HEK293 (cell line): Measurements from ENCODE around the gene C19orf53.

Experiments used
- CTCF ChIA-PET: fragments of 350-600 bp; formaldehyde crosslinking; extraction: SDS; loops from one replicate; lab custom pipeline; 2021; ENCODE audit warnings: antibody characterized with exemption; lab: Yijun Ruan, JAX
- POLR2A ChIA-PET: fragments of 300-600 bp; formaldehyde crosslinking; extraction: SDS; loops from one replicate; lab custom pipeline; 2020; ENCODE audit warnings: antibody characterized with exemption, inconsistent platforms; lab: Yijun Ruan, JAX
- H3K27ac ChIP-seq: fragments of 200-500 bp; sonication (Bioruptor generic); 2 replicates; pipeline ENCODE4 v1.5.1; 2014; ENCODE audit warnings: low read depth, low read length, control low read depth, inconsistent platforms; ENCODE audit errors: extremely low read depth
- H3K36me3 ChIP-seq, 2 experiments: fragments of 200-500 bp in 1 of 2; sonication (Bioruptor generic) in 1 of 2; 1 replicate in 1 of 2; 2 replicates in 1 of 2; pipeline ENCODE4 v1.5.1; 2014 to 2017; ENCODE audit warnings: inconsistent platforms in 2 of 2, low read length in 2 of 2; ENCODE audit not compliant: control insufficient read depth in 2 of 2, insufficient read depth in 1 of 2
- H3K4me1 ChIP-seq: fragments of 200-500 bp; sonication (Bioruptor generic); 2 replicates; pipeline ENCODE4 v1.5.1; 2014; ENCODE audit warnings: mild to moderate bottlenecking, low read length, inconsistent platforms; ENCODE audit not compliant: control insufficient read depth, insufficient read depth
- H3K4me3 ChIP-seq: 2 replicates; pipeline ENCODE4 v1.5.1; 2011; ENCODE audit warnings: low read depth, mild to moderate bottlenecking, control low read depth, low read length, moderate library complexity
- H3K9me3 ChIP-seq: fragments of 200-500 bp; sonication (Bioruptor generic); 2 replicates; pipeline ENCODE4 v1.5.1; 2014; ENCODE audit warnings: low read depth, low read length, inconsistent platforms; ENCODE audit not compliant: control insufficient read depth, insufficient read depth
- EGR2 ChIP-seq: fragments of 450-650 bp; formaldehyde crosslinking; IDR thresholded peaks from 2 replicates; pipeline ENCODE4 v1.5.1; 2016; ENCODE audit warnings: low read depth, missing biosample characterization, missing genetic modification characterization
- GLIS1 ChIP-seq: fragments of 450-650 bp; formaldehyde crosslinking; IDR thresholded peaks from 2 replicates; pipeline ENCODE4 v1.5.1; 2016; ENCODE audit warnings: missing biosample characterization, missing genetic modification characterization
- HOXC10 ChIP-seq: sonication (generic); formaldehyde crosslinking; IDR thresholded peaks from 2 replicates; pipeline ENCODE4 v1.8.1; 2023; ENCODE audit warnings: mild to moderate bottlenecking, missing genetic modification reagents
- KLF10 ChIP-seq: fragments of 450-650 bp; IDR thresholded peaks from 2 replicates; pipeline ENCODE4 v1.5.1; 2018; ENCODE audit warnings: missing biosample characterization, mild to moderate bottlenecking, missing genetic modification characterization
- KLF9 ChIP-seq: fragments of 450-650 bp; formaldehyde crosslinking; IDR thresholded peaks from 2 replicates; pipeline ENCODE4 v1.5.1; 2016; ENCODE audit warnings: missing biosample characterization, missing genetic modification characterization, low read depth
- PATZ1 ChIP-seq: fragments of 450-650 bp; formaldehyde crosslinking; IDR thresholded peaks from 2 replicates; pipeline ENCODE4 v1.5.1; 2016; ENCODE audit warnings: missing biosample characterization, missing genetic modification characterization
- REST ChIP-seq: fragments of 450-650 bp; formaldehyde crosslinking; IDR thresholded peaks from 2 replicates; pipeline ENCODE4 v1.5.1; 2016; ENCODE audit warnings: missing biosample characterization, missing genetic modification characterization
- SP3 ChIP-seq: fragments of 450-650 bp; formaldehyde crosslinking; IDR thresholded peaks from 2 replicates; pipeline ENCODE4 v1.5.1; 2016; ENCODE audit warnings: missing biosample characterization, missing genetic modification characterization
- WT1 ChIP-seq: fragments of 450-650 bp; formaldehyde crosslinking; IDR thresholded peaks from 2 replicates; pipeline ENCODE4 v1.5.1; 2016; ENCODE audit warnings: missing biosample characterization, missing genetic modification characterization
- ZBTB10 ChIP-seq: fragments of 450-650 bp; formaldehyde crosslinking; IDR thresholded peaks from 2 replicates; pipeline ENCODE4 v1.5.1; 2016; ENCODE audit warnings: missing biosample characterization, missing genetic modification characterization
- ZFP3 ChIP-seq: fragments of 450-650 bp; formaldehyde crosslinking; IDR thresholded peaks from 2 replicates; pipeline ENCODE4 v1.5.1; 2016; ENCODE audit warnings: low read depth, missing biosample characterization, missing genetic modification characterization
- ZNF157 ChIP-seq: fragments of 450-650 bp; formaldehyde crosslinking; IDR thresholded peaks from 2 replicates; pipeline ENCODE4 v1.5.1; 2016; ENCODE audit warnings: missing biosample characterization, missing genetic modification characterization
- ZNF266 ChIP-seq: fragments of 450-650 bp; formaldehyde crosslinking; IDR thresholded peaks from 2 replicates; pipeline ENCODE4 v1.5.1; 2016; ENCODE audit warnings: missing biosample characterization, missing genetic modification characterization, low read depth
- ZNF274 ChIP-seq, 2 experiments: fragments of 200-500 bp in 1 of 2; fragments of 450-650 bp in 1 of 2; sonication (Bioruptor generic) in 1 of 2; formaldehyde crosslinking in 1 of 2; IDR thresholded peaks; 2 replicates each; pipeline versions ENCODE4 v1.5.1 to v1.6.1; 2014 to 2016; ENCODE audit warnings: borderline replicate concordance in 1 of 2, inconsistent platforms in 1 of 2, low read length in 1 of 2, missing biosample characterization in 1 of 2, missing genetic modification characterization in 1 of 2
- ZNF292 ChIP-seq: fragments of 450-650 bp; formaldehyde crosslinking; IDR thresholded peaks from 2 replicates; pipeline ENCODE4 v1.5.1; 2016; ENCODE audit warnings: low read depth, missing biosample characterization, missing genetic modification characterization, borderline replicate concordance
- ZNF335 ChIP-seq: fragments of 450-650 bp; formaldehyde crosslinking; conservative IDR thresholded peaks from 2 replicates; pipeline ENCODE4 v1.5.1; 2016; ENCODE audit warnings: missing biosample characterization, missing genetic modification characterization
- ZNF510 ChIP-seq: fragments of 450-650 bp; formaldehyde crosslinking; IDR thresholded peaks from 2 replicates; pipeline ENCODE4 v1.5.1; 2018; ENCODE audit warnings: mild to moderate bottlenecking, missing genetic modification characterization, missing biosample characterization; ENCODE audit not compliant: insufficient replicate concordance
- ZNF580 ChIP-seq: fragments of 450-650 bp; formaldehyde crosslinking; IDR thresholded peaks from 2 replicates; pipeline ENCODE4 v1.5.1; 2016; ENCODE audit warnings: missing biosample characterization, missing genetic modification characterization
- ZNF596 ChIP-seq: fragments of 450-650 bp; IDR thresholded peaks from 2 replicates; pipeline ENCODE4 v1.5.0; 2018; ENCODE audit warnings: missing biosample characterization, mild to moderate bottlenecking, missing genetic modification characterization, moderate library complexity
- ZNF624 ChIP-seq: fragments of 450-650 bp; formaldehyde crosslinking; IDR thresholded peaks from 2 replicates; pipeline ENCODE4 v1.5.1; 2017; ENCODE audit warnings: missing biosample characterization, missing genetic modification characterization
- ZNF629 ChIP-seq: fragments of 450-650 bp; formaldehyde crosslinking; IDR thresholded peaks from 2 replicates; pipeline ENCODE4 v1.5.1; 2017; ENCODE audit warnings: missing biosample characterization, missing genetic modification characterization
- ZNF670 ChIP-seq: fragments of 450-650 bp; formaldehyde crosslinking; IDR thresholded peaks from 2 replicates; pipeline ENCODE4 v1.5.1; 2016; ENCODE audit warnings: missing biosample characterization, missing genetic modification characterization, low read depth
- ZNF768 ChIP-seq: fragments of 450-650 bp; formaldehyde crosslinking; IDR thresholded peaks from 2 replicates; pipeline ENCODE4 v1.5.1; 2018; ENCODE audit warnings: missing biosample characterization, mild to moderate bottlenecking, missing genetic modification characterization
- ZNF843 ChIP-seq: fragments of 450-650 bp; formaldehyde crosslinking; IDR thresholded peaks from 2 replicates; pipeline ENCODE4 v1.5.1; 2016; ENCODE audit warnings: missing biosample characterization, missing genetic modification characterization
- ZSCAN30 ChIP-seq: fragments of 450-650 bp; IDR thresholded peaks from 2 replicates; pipeline ENCODE4 v1.5.1; 2018; ENCODE audit warnings: missing biosample characterization, mild to moderate bottlenecking, missing genetic modification characterization, moderate library complexity

C19orf53 gene

GRCh38 chr19:13794757-13795589, 20.7 kb downstream of the C19orf53 start, which contains the start of gene ZSWIM4 (continued):
- TF ChIP-seq ZNF274 (IDR thresholded peaks at IDR 0.05; ENCODE audit: low read length) (no peak), ZNF274 (tag by site-specific recombination; IDR thresholded peaks at IDR 0.05; ENCODE audit: borderline replicate concordance) (no peak), SP3 (tag by site-specific recombination) (peak; percentile 87), ZNF580 (tag by site-specific recombination) (peak; percentile 87), ZNF157 (no peak), ZNF629 (tag by site-specific recombination) (0 out of 2 replicates have a peak, but pooled peaks have one; percentile 17), ZNF266 (tag by site-specific recombination) (no peak), GLIS1 (peak; percentile 96), EGR2 (tag by site-specific recombination) (peak; percentile 82), REST (tag by site-specific recombination) (peak; percentile 17; the same call in 1 of the 2 replicates), KLF10 (tag by site-specific recombination) (peak; percentile 24; the same call in 1 of the 2 replicates), ZNF768 (peak; percentile 99), ZSCAN30 (tag by site-specific recombination) (peak; percentile 69; the same call in 1 of the 2 replicates), ZNF843 (tag by site-specific recombination) (no peak), ZNF510 (tag by site-specific recombination) (no peak), ZNF292 (tag by site-specific recombination) (no peak)
- TF ChIP-seq, all 188 proteins: peak for 38

GRCh38 chr19:13795595-13796300, 21.5 kb downstream of the C19orf53 start:
- peak overlapping the region; percentile 77 for H3K4me3 ChIP-seq
- H3K36me3 ChIP-seq = no peaks in the 10 kb centered on the region
- ChIA-PET POLR2A (interaction anchor here (0.6 to 3.7 kb wide), 14 partner anchors 9 to 67 kb away, joined by 3 to 18 read pairs (median 4); partner anchors contain the start of gene C19orf53), CTCF (interaction anchor here (0.5 to 2.8 kb wide), 5 partner anchors 9 to 714 kb away, joined by 3 to 17 read pairs (median 3); no protein-coding TSS in a partner anchor)
- no peaks in the 10 kb centered on the region for H3K9me3 ChIP-seq
- H3K4me1 ChIP-seq = peaks cover 8% of the 10 kb centered on the region
- peak overlapping the region; percentile 76 for H3K27ac ChIP-seq
- TF ChIP-seq ZNF624 (tag by site-specific recombination) (no peak), HOXC10 (CRISPR knock-in tag) (0 out of 2 replicates have a peak, but pooled peaks have one; percentile 81), ZNF274 (IDR thresholded peaks at IDR 0.05; ENCODE audit: low read length) (no peak), ZNF274 (tag by site-specific recombination; IDR thresholded peaks at IDR 0.05; ENCODE audit: borderline replicate concordance) (no peak), KLF9 (tag by site-specific recombination) (peak; percentile 79), ZFP3 (tag by site-specific recombination) (no peak), WT1 (tag by site-specific recombination) (peak; percentile 5; the same call in 1 of the 2 replicates), PATZ1 (peak; percentile 23), ZNF596 (tag by site-specific recombination) (no peak), KLF10 (tag by site-specific recombination) (peak; percentile 44; the same call in 1 of the 2 replicates), ZNF670 (tag by site-specific recombination) (no peak), ZNF335 (tag by site-specific recombination) (0 out of 2 replicates have a peak, but pooled peaks have one; percentile 5), ZBTB10 (peak; percentile 98)
